MM.1S (cell line): Measurements from ENCODE around the gene RSPH6A.

Experiments used
- EZH2 ChIP-seq: fragments of 300-600 bp; sonication (generic); optimal IDR thresholded peaks from 2 replicates; pipeline ENCODE3; 2017; ENCODE audit warnings: low read depth, mild to moderate bottlenecking, antibody characterized with exemption, low read length, mixed read lengths
- TF ChIP-seq, protein P1 (sequence below): fragments of 300-600 bp; sonication (generic); IDR thresholded peaks from 2 replicates; pipeline ENCODE4 v1.5.1; 2016; ENCODE audit warnings: antibody characterized with exemption, low read length, mixed read lengths

DNA sequence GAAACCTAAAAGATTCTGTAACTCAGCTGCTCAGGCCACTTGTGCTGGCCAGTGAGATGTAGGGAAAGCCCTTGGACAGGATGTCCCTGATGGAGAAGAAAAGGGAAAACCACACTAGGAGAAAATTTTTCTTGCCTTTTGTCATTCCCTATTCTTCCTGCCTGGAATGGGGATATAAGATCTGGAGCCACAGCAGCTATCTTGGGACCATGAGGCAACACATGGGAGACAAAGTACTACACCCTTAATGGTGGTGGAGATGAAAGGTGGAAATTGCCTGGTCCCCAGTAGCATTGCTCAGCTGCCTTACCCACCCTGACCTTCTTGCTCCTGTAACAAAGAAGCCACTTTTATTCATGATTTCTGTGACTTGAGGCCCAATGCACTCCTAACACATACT, 9.4 kb downstream of the RSPH6A start:
- TF ChIP-seq, protein P1, sequence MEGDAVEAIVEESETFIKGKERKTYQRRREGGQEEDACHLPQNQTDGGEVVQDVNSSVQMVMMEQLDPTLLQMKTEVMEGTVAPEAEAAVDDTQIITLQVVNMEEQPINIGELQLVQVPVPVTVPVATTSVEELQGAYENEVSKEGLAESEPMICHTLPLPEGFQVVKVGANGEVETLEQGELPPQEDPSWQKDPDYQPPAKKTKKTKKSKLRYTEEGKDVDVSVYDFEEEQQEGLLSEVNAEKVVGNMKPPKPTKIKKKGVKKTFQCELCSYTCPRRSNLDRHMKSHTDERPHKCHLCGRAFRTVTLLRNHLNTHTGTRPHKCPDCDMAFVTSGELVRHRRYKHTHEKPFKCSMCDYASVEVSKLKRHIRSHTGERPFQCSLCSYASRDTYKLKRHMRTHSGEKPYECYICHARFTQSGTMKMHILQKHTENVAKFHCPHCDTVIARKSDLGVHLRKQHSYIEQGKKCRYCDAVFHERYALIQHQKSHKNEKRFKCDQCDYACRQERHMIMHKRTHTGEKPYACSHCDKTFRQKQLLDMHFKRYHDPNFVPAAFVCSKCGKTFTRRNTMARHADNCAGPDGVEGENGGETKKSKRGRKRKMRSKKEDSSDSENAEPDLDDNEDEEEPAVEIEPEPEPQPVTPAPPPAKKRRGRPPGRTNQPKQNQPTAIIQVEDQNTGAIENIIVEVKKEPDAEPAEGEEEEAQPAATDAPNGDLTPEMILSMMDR: no peak
- no peak for TF ChIP-seq EZH2
